GM23338 (cell line): ENCODE measurements around the gene IL20. TPM values are rescaled to one million over a fixed set of nuclear protein-coding genes. Genes with fewer than 3 reads are reported as not detected.

Experiments used
- ATAC-seq: fragments of 200-7000 bp; cut with Tn5 transposase; 3 replicates; pipeline ENCODE4 v1.9.1; 2020
- DNase-seq: peaks from one replicate; pipeline ENCODE4 v3.0.0-alpha.2; 2015; ENCODE audit warnings: low spot score
- H2AFZ ChIP-seq: fragments of 200-600 bp; sonication (generic); 2 replicates; pipeline ENCODE4 v1.8.0; 2016; ENCODE audit warnings: antibody characterized with exemption, mild to moderate bottlenecking, moderate library complexity
- H3F3A ChIP-seq: fragments of 200-600 bp; sonication (generic); replicated peaks from 2 replicates; pipeline ENCODE4 v1.8.0; 2017; ENCODE audit warnings: antibody characterized with exemption, mixed run types, low read depth
- H3K27ac ChIP-seq: fragments of 200-600 bp; sonication (generic); 2 replicates; pipeline ENCODE4 v1.6.1; 2016; ENCODE audit warnings: low read depth
- H3K27me3 ChIP-seq: fragments of 200-600 bp; sonication (generic); 2 replicates; pipeline ENCODE4 v1.8.0; 2016; ENCODE audit warnings: mild to moderate bottlenecking, mixed run types, moderate library complexity; ENCODE audit not compliant: insufficient read depth
- H3K36me3 ChIP-seq: fragments of 200-600 bp; sonication (generic); 2 replicates; pipeline ENCODE4 v1.8.0; 2016; ENCODE audit warnings: mild to moderate bottlenecking; ENCODE audit not compliant: insufficient read depth
- H3K4me1 ChIP-seq: fragments of 200-600 bp; sonication (generic); 2 replicates; pipeline ENCODE4 v1.8.0; 2016; ENCODE audit warnings: mild to moderate bottlenecking, moderate library complexity; ENCODE audit not compliant: insufficient read depth
- H3K4me2 ChIP-seq: fragments of 200-600 bp; sonication (generic); 2 replicates; pipeline ENCODE4 v1.7.1; 2017; ENCODE audit warnings: mixed run types
- H3K4me3 ChIP-seq: fragments of 200-600 bp; sonication (generic); 2 replicates; pipeline ENCODE4 v1.6.1; 2016; ENCODE audit warnings: mixed run types
- H3K79me2 ChIP-seq: fragments of 200-600 bp; sonication (generic); replicated peaks from 2 replicates; pipeline ENCODE4 v1.8.0; 2017; ENCODE audit warnings: mild to moderate bottlenecking; ENCODE audit not compliant: insufficient read depth
- H3K9me2 ChIP-seq: fragments of 200-600 bp; sonication (generic); 2 replicates; pipeline ENCODE4 v1.8.0; 2017; ENCODE audit not compliant: insufficient read depth
- H4K20me1 ChIP-seq: fragments of 200-600 bp; sonication (generic); replicated peaks from 2 replicates; pipeline ENCODE4 v1.8.0; 2017; ENCODE audit warnings: mild to moderate bottlenecking; ENCODE audit not compliant: insufficient read depth
- H3K27ac Mint-ChIP-seq: 2 replicates; pipeline ENCODE4 v1.8.0; 2020; ENCODE audit warnings: inconsistent platforms, mild to moderate bottlenecking, moderate library complexity, mixed read lengths
- H3K27me3 Mint-ChIP-seq: 3 replicates; pipeline ENCODE4 v1.8.0; 2022; ENCODE audit warnings: low read depth, mild to moderate bottlenecking, moderate library complexity, mixed read lengths, inconsistent platforms; ENCODE audit not compliant: insufficient read depth, poor library complexity
- H3K36me3 Mint-ChIP-seq: 3 replicates; pipeline ENCODE4 v1.8.0; 2021; ENCODE audit warnings: low read depth, mild to moderate bottlenecking, inconsistent platforms, moderate library complexity, mixed read lengths
- H3K4me1 Mint-ChIP-seq: 3 replicates; pipeline ENCODE4 v1.8.0; 2020; ENCODE audit warnings: mild to moderate bottlenecking, inconsistent platforms, mixed read lengths
- H3K4me3 Mint-ChIP-seq: 3 replicates; pipeline ENCODE4 v1.8.0; 2021; ENCODE audit warnings: moderate library complexity, mild to moderate bottlenecking, inconsistent platforms, mixed read lengths
- H3K9me3 Mint-ChIP-seq: 3 replicates; pipeline ENCODE4 v1.8.0; 2020; ENCODE audit warnings: moderate library complexity, mild to moderate bottlenecking, inconsistent platforms, mixed read lengths
- CTCF ChIP-seq, 2 experiments: fragments of 200-600 bp in 1 of 2; sonication (generic) in 1 of 2; conservative IDR thresholded peaks; 2 replicates each; pipeline versions ENCODE4 v1.5.1 to v1.6.1; 2016 to 2017; ENCODE audit warnings: antibody characterized with exemption in 2 of 2, low read depth in 2 of 2, mild to moderate bottlenecking in 2 of 2, moderate library complexity in 1 of 2
- EZH2 ChIP-seq: fragments of 200-600 bp; sonication (generic); IDR thresholded peaks from one replicate; pipeline ENCODE4 v1.8.0; 2017; ENCODE audit warnings: antibody characterized with exemption, mild to moderate bottlenecking, low read depth; ENCODE audit not compliant: unreplicated experiment
- EZH2phosphoT487 ChIP-seq: fragments of 200-600 bp; sonication (generic); IDR thresholded peaks from one replicate; pipeline ENCODE4 v1.8.1; 2018; ENCODE audit warnings: antibody characterized with exemption; ENCODE audit not compliant: unreplicated experiment
- JUNB ChIP-seq: IDR thresholded peaks from one replicate; pipeline ENCODE4 v1.6.1; 2016; ENCODE audit warnings: antibody characterized with exemption; ENCODE audit not compliant: unreplicated experiment
- REST ChIP-seq: IDR thresholded peaks from one replicate; pipeline ENCODE4 v1.6.1; 2018; ENCODE audit warnings: antibody characterized with exemption; ENCODE audit not compliant: unreplicated experiment
- STAT1 ChIP-seq: IDR thresholded peaks from one replicate; pipeline ENCODE4 v1.6.1; 2016; ENCODE audit warnings: antibody characterized with exemption; ENCODE audit not compliant: unreplicated experiment
- ZNF114 ChIP-seq: fragments of 250-450 bp; sonication (Bioruptor Pico); IDR thresholded peaks from 2 replicates; pipeline ENCODE4 v1.5.0; 2020; ENCODE audit warnings: mild to moderate bottlenecking, moderate library complexity
- polyA plus RNA-seq: library from polyadenylated mRNA; unstranded; fragments of >200 nt; fragmentation: Nextera tagmentation; extraction: Ambion mirVana; gene quantifications from 2 replicates; pipeline ENCODE4 v1.2.1, GENCODE V29; 2016
- total RNA-seq: library from RNA; depleted of rRNA; stranded (reverse); fragments of >200 nt; shearing (Covaris generic); gene quantifications from 2 replicates; pipeline ENCODE4 v1.2.3, GENCODE V29; 2014
- TF ChIP-seq, protein P1 (sequence below): IDR thresholded peaks from 2 replicates; pipeline ENCODE4 v1.6.1; 2016; ENCODE audit warnings: antibody characterized with exemption
- TF ChIP-seq, protein P2 (sequence below): fragments of 250-450 bp; sonication (Bioruptor Pico); IDR thresholded peaks from 2 replicates; pipeline ENCODE4 v1.5.0; 2020; ENCODE audit warnings: mild to moderate bottlenecking, moderate library complexity

The IL20 gene
- total and polyA plus RNA-seq, 2 experiments from 2014 or later = not detected

- TF ChIP-seq JUNB (no peak), EZH2phosphoT487 (no peak), STAT1 (no peak), REST (no peak), CTCF (conservative IDR thresholded peaks at IDR 0.05; ENCODE audit: low read depth in 2 of 2) (no peak), EZH2 (no peak)
- TF ChIP-seq, protein P1, sequence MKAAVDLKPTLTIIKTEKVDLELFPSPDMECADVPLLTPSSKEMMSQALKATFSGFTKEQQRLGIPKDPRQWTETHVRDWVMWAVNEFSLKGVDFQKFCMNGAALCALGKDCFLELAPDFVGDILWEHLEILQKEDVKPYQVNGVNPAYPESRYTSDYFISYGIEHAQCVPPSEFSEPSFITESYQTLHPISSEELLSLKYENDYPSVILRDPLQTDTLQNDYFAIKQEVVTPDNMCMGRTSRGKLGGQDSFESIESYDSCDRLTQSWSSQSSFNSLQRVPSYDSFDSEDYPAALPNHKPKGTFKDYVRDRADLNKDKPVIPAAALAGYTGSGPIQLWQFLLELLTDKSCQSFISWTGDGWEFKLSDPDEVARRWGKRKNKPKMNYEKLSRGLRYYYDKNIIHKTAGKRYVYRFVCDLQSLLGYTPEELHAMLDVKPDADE = no peak
Observed at GRCh38 chr1:206828061-206828460, 37.4 kb upstream of the IL20 start (continued).

DNA sequence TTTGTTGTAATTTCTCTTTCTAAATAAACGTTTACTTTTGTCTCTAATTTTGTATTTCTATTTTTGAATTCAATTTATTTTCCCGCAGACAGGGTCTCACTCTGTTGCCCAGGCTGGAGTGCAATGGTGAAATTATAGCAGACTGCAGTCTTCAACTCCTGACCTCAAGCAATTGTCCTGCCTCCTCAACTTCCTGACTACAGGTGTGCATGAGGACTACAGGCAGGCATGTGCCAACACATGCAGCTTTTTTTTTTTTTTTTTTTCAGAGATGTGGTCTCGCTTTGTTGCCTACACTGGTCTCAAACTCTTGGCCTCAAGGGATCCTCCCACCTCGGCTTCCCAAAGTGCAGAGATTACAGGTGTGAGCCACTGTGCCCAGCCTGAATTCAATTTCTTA lies 36.7 kb upstream of the IL20 start:
- no peaks in the 10 kb centered on the region for H3K36me3 Mint-ChIP-seq
- peaks cover 1% of the 10 kb centered on the region for H3K27me3 Mint-ChIP-seq
- Histone ChIP-seq H3K9me2 (no peaks in the 10 kb centered on the region), H3F3A (no peaks in the 10 kb centered on the region), H3K4me2 (no peak overlapping the region), H3K79me2 (no peaks in the 10 kb centered on the region), H3K27me3 (no peaks in the 10 kb centered on the region), H2AFZ (no peak overlapping the region), H3K36me3 (no peaks in the 10 kb centered on the region), H3K27ac (no peak overlapping the region), H4K20me1 (no peaks in the 10 kb centered on the region), H3K4me1 (no peaks in the 10 kb centered on the region; the same call in 1 of the 2 replicates), H3K4me3 (no peak overlapping the region)
- H3K4me1 Mint-ChIP-seq = peaks cover 3% of the 10 kb centered on the region; the same call in 1 of the 3 replicates
- ATAC-seq = no peak
- H3K27ac Mint-ChIP-seq = no peak overlapping the region
- no peak for DNase-seq
- no peaks in the 10 kb centered on the region for H3K9me3 Mint-ChIP-seq
- no peak overlapping the region for H3K4me3 Mint-ChIP-seq
- no peak for TF ChIP-seq ZNF114
- TF ChIP-seq CTCF (conservative IDR thresholded peaks at IDR 0.05; ENCODE audit: low read depth in 2 of 2) = no peak
- TF ChIP-seq EZH2 = no peak
- TF ChIP-seq, protein P2, sequence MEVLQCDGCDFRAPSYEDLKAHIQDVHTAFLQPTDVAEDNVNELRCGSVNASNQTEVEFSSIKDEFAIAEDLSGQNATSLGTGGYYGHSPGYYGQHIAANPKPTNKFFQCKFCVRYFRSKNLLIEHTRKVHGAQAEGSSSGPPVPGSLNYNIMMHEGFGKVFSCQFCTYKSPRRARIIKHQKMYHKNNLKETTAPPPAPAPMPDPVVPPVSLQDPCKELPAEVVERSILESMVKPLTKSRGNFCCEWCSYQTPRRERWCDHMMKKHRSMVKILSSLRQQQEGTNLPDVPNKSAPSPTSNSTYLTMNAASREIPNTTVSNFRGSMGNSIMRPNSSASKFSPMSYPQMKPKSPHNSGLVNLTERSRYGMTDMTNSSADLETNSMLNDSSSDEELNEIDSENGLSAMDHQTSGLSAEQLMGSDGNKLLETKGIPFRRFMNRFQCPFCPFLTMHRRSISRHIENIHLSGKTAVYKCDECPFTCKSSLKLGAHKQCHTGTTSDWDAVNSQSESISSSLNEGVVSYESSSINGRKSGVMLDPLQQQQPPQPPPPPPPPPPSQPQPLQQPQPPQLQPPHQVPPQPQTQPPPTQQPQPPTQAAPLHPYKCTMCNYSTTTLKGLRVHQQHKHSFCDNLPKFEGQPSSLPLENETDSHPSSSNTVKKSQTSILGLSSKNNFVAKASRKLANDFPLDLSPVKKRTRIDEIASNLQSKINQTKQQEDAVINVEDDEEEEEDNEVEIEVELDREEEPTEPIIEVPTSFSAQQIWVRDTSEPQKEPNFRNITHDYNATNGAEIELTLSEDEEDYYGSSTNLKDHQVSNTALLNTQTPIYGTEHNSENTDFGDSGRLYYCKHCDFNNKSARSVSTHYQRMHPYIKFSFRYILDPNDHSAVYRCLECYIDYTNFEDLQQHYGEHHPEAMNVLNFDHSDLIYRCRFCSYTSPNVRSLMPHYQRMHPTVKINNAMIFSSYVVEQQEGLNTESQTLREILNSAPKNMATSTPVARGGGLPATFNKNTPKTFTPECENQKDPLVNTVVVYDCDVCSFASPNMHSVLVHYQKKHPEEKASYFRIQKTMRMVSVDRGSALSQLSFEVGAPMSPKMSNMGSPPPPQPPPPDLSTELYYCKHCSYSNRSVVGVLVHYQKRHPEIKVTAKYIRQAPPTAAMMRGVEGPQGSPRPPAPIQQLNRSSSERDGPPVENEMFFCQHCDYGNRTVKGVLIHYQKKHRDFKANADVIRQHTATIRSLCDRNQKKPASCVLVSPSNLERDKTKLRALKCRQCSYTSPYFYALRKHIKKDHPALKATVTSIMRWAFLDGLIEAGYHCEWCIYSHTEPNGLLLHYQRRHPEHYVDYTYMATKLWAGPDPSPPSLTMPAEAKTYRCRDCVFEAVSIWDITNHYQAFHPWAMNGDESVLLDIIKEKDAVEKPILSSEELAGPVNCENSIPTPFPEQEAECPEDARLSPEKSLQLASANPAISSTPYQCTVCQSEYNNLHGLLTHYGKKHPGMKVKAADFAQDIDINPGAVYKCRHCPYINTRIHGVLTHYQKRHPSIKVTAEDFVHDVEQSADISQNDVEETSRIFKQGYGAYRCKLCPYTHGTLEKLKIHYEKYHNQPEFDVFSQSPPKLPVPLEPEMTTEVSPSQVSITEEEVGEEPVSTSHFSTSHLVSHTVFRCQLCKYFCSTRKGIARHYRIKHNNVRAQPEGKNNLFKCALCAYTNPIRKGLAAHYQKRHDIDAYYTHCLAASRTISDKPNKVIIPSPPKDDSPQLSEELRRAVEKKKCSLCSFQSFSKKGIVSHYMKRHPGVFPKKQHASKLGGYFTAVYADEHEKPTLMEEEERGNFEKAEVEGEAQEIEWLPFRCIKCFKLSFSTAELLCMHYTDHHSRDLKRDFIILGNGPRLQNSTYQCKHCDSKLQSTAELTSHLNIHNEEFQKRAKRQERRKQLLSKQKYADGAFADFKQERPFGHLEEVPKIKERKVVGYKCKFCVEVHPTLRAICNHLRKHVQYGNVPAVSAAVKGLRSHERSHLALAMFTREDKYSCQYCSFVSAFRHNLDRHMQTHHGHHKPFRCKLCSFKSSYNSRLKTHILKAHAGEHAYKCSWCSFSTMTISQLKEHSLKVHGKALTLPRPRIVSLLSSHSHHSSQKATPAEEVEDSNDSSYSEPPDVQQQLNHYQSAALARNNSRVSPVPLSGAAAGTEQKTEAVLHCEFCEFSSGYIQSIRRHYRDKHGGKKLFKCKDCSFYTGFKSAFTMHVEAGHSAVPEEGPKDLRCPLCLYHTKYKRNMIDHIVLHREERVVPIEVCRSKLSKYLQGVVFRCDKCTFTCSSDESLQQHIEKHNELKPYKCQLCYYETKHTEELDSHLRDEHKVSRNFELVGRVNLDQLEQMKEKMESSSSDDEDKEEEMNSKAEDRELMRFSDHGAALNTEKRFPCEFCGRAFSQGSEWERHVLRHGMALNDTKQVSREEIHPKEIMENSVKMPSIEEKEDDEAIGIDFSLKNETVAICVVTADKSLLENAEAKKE = no peak
